Peyer's patch (tissue), 4 donors: Measurements from ENCODE around the gene CD164L2. TPM values are rescaled to one million over a fixed set of nuclear protein-coding genes. Genes with fewer than 3 reads are reported as not detected.

ENCODE experiments used
- DNase-seq, 3 donors: peaks; one replicate each; pipeline ENCODE4 v3.0.0-alpha.2; 2017 to 2019
- H3K27ac ChIP-seq, 4 donors: fragments of 200-600 bp; sonication (generic); one replicate each; pipeline ENCODE4 v1.5.1; 2016 to 2019
- H3K27me3 ChIP-seq, 2 donors: fragments of 200-600 bp; sonication (generic); one replicate each; pipeline ENCODE4 v1.5.1; 2019
- H3K36me3 ChIP-seq, 3 donors: fragments of 200-600 bp; sonication (generic); one replicate each; pipeline ENCODE4 v1.5.1; 2016 to 2019
- H3K4me1 ChIP-seq, 4 donors: fragments of 200-600 bp; sonication (generic); one replicate each; pipeline ENCODE4 v1.5.1; 2016 to 2019
- H3K4me3 ChIP-seq, 4 donors: fragments of 200-600 bp; sonication (generic); 1 replicate in 3 of 4; 2 replicates in 1 of 4; pipeline ENCODE4 v1.5.1; 2016 to 2019; ENCODE audit warnings: mild to moderate bottlenecking in 1 of 4
- H3K9me3 ChIP-seq, 4 donors: fragments of 200-600 bp; sonication (generic); one replicate each; pipeline ENCODE4 v1.5.1; 2016 to 2019; ENCODE audit warnings: mild to moderate bottlenecking in 1 of 4
- POLR2A ChIP-seq, 2 donors: fragments of 450-650 bp; IDR thresholded peaks; one replicate each; pipeline ENCODE4 v1.5.1; 2017; ENCODE audit warnings: antibody characterized with exemption in 2 of 2, mild to moderate bottlenecking in 2 of 2, moderate library complexity in 2 of 2
- total RNA-seq, 4 donors: library from RNA; depleted of rRNA; stranded (reverse); fragments of >200 nt; gene quantifications; one replicate each; pipeline ENCODE4 v1.1.0, GENCODE V29; 2016
- TF ChIP-seq, protein P1 (sequence below), 6 experiments: fragments of 450-650 bp in 4 of 6; fragments of 200-600 bp in 2 of 6; sonication (generic) in 1 of 6; IDR thresholded peaks; one replicate each; pipeline ENCODE4 v1.5.1; 2017 to 2019; ENCODE audit warnings: antibody characterized with exemption in 6 of 6, mild to moderate bottlenecking in 3 of 6, moderate library complexity in 1 of 6

Gene CD164L2
- total RNA-seq, 4 donors from 2014 or later: not detected

GRCh38 chr1:27338751-27339150 lies 44.4 kb downstream of the CD164L2 start:
- Histone ChIP-seq H3K27me3 (no peaks in the 10 kb centered on the region), H3K4me3 (no peak overlapping the region), H3K9me3 (no peaks in the 10 kb centered on the region), H3K36me3 (peaks cover 0 to 29% (median 0%) of the 10 kb centered on the region in 3 donors), H3K27ac (no peak overlapping the region), H3K4me1 (peaks cover 0 to 15% (median 9%) of the 10 kb centered on the region in 4 donors)
- DNase-seq: no peak
- TF ChIP-seq, protein P1, sequence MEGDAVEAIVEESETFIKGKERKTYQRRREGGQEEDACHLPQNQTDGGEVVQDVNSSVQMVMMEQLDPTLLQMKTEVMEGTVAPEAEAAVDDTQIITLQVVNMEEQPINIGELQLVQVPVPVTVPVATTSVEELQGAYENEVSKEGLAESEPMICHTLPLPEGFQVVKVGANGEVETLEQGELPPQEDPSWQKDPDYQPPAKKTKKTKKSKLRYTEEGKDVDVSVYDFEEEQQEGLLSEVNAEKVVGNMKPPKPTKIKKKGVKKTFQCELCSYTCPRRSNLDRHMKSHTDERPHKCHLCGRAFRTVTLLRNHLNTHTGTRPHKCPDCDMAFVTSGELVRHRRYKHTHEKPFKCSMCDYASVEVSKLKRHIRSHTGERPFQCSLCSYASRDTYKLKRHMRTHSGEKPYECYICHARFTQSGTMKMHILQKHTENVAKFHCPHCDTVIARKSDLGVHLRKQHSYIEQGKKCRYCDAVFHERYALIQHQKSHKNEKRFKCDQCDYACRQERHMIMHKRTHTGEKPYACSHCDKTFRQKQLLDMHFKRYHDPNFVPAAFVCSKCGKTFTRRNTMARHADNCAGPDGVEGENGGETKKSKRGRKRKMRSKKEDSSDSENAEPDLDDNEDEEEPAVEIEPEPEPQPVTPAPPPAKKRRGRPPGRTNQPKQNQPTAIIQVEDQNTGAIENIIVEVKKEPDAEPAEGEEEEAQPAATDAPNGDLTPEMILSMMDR (IDR thresholded peaks at IDR 0.05): no peak
- TF ChIP-seq POLR2A (IDR thresholded peaks at IDR 0.05): no peak

GRCh38 chr1:27336756-27337155 lies 46.4 kb downstream of the CD164L2 start:
- Histone ChIP-seq H3K36me3 (peaks cover 0 to 49% (median 0%) of the 10 kb centered on the region in 3 donors), H3K9me3 (no peaks in the 10 kb centered on the region), H3K4me3 (no peak overlapping the region), H3K27ac (no peak overlapping the region), H3K4me1 (peaks cover 0 to 10% (median 8%) of the 10 kb centered on the region in 4 donors), H3K27me3 (no peaks in the 10 kb centered on the region)
- TF ChIP-seq POLR2A (IDR thresholded peaks at IDR 0.05): no peak
- TF ChIP-seq, protein P1 (IDR thresholded peaks at IDR 0.05): no peak
- DNase-seq: no peak

DNA sequence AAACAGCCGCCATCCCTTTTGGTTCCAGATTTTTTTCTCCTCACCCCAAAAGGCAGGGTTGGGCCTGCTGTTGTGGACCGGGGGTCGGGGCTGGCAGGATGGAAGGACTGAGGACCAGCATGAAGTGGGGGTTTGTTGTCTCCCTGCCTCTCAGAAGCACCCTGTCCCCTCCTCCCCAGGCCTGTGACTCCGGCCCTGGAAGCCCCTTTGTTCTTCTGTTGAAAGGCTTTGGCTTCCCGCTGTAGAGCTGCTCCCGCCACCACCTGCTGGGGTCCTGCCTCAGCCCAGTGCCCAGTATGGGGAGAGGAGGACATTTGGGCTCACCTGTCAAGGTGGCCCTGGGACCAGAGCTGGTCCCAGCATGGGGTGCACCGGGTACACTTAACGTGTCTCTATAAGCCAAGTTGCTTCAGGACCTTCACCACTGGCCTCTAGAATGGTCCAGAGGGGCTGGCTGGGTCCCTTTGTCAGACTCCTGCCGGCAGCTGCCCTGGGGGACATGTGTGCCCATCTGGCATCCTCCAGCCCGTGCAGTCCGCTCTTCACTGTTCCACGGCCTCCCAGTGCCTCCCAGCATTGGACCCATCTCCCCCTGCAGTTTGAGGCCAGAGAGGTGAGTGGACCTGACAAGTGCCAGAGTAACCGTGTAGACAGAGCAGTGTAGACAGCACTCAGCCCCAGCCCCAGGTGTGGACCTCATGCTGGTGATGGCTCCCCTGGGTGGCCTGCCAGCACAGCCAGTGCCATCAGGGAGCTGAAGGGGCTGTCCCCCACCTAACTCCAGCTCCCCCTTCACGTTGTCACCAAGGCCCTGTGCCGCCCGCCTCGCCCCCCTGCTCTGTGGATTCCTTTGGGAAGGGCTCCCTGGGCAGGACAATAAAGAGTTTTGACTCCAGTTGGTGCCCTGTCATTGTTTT lies 47.4 kb downstream of the CD164L2 start:
- Histone ChIP-seq H3K27me3 (no peaks in the 10 kb centered on the region), H3K27ac (no peak overlapping the region), H3K4me1 (peaks cover 0 to 3% (median under 1%) of the 10 kb centered on the region in 4 donors), H3K4me3 (no peak overlapping the region), H3K36me3 (peaks cover 0 to 55% (median 0%) of the 10 kb centered on the region in 3 donors), H3K9me3 (no peaks in the 10 kb centered on the region)
- no peak for DNase-seq
- TF ChIP-seq, protein P1 (IDR thresholded peaks at IDR 0.05): no peak
- TF ChIP-seq POLR2A (IDR thresholded peaks at IDR 0.05): no peak

- no peak for DNase-seq
- no peaks in the 10 kb centered on the region for H3K9me3 ChIP-seq
- TF ChIP-seq, protein P1 (IDR thresholded peaks at IDR 0.05): no peak
- no peak for TF ChIP-seq POLR2A (IDR thresholded peaks at IDR 0.05)
- no peak overlapping the region for H3K4me3 ChIP-seq
- H3K27me3 ChIP-seq: no peaks in the 10 kb centered on the region
- peaks cover 0 to 60% (median 0%) of the 10 kb centered on the region in 3 donors for H3K36me3 ChIP-seq
- no peak overlapping the region for H3K27ac ChIP-seq
- no peaks in the 10 kb centered on the region for H3K4me1 ChIP-seq
These were observed 49.3 kb downstream of the CD164L2 start for GRCh38 chr1:27333717-27334279.

DNA sequence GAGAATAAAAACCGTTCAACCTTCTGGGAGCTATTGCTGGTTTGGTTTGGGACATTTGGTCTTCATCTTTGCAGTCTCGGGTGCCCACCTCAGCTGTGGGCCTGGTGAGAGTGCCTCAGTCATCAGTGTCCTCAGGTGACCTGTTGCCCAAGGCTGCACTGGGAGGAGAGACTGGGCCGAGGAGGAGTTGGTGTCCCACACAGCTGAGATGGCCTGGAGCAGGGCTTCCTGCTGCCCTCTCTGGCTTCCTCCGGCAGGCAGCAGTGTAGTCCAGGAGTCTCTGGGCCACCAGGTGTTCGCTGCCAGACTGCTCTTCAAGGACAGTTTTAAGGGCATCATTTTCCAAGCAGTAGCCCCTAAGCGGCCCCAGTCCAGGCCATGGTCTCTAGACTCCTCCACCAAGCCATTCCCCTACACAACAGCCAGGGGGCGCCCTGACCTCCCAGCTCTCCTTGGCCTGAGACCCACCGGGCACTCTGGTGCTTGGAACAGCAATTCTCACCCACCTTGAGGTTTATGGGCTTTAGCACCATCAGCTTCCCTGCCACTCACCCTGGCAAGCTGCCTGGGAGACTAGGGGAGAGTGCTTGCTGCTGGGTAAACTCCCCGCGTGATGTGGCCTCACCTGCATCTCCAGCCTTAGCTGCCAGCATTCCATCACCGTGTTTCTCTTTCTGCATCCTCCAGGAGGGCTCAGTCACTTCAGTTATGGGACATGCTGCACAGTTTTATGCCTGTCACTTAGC lies 50.4 kb downstream of the CD164L2 start:
- peaks cover 0 to 65% (median 0%) of the 10 kb centered on the region in 3 donors for H3K36me3 ChIP-seq
- no peaks in the 10 kb centered on the region for H3K9me3 ChIP-seq
- no peak overlapping the region for H3K4me3 ChIP-seq
- DNase-seq: peak in 2 of 3 donors; percentile 39 to 70
- no peak for TF ChIP-seq POLR2A (IDR thresholded peaks at IDR 0.05)
- TF ChIP-seq, protein P1 (IDR thresholded peaks at IDR 0.05): peak; percentile 66 to 83 (median 74)
- no peaks in the 10 kb centered on the region for H3K27me3 ChIP-seq
- no peaks in the 10 kb centered on the region for H3K4me1 ChIP-seq
- H3K27ac ChIP-seq: no peak overlapping the region
